GM12872 (cell line): ENCODE data around the gene SLC41A2.
A peak's percentile ranks its signal among the peaks of the same experiment; 100 is the strongest.

Source experiments
- CTCF ChIP-seq: IDR thresholded peaks from 3 replicates; pipeline ENCODE4 v1.5.1; 2011; ENCODE audit warnings: low read depth, mild to moderate bottlenecking, low read length, moderate library complexity; ENCODE audit not compliant: insufficient read depth

The SLC41A2 gene

GRCh38 chr12:104958001-104958804 is at the start of gene SLC41A2:
SLC41A2 (minus strand) TSS chr12:104958290; CDS start chr12:104928527, 29,763 bp downstream.
- peak; percentile 20; the same call in 1 of the 3 replicates for TF ChIP-seq CTCF

GRCh38 chr12:105001476-105001875 is 43.4 kb upstream of the SLC41A2 start:
- TF ChIP-seq CTCF: no peak

GRCh38 chr12:104999347-104999685 is 41.2 kb upstream of the SLC41A2 start:
- TF ChIP-seq CTCF: no peak

- no peak for TF ChIP-seq CTCF
Measured at GRCh38 chr12:104998423-104999346, 40.6 kb upstream of the SLC41A2 start.

- no peak for TF ChIP-seq CTCF
Measured at GRCh38 chr12:104997541-104997940, 39.5 kb upstream of the SLC41A2 start.

- no peak for TF ChIP-seq CTCF
Measured at GRCh38 chr12:104994336-104994735, 36.2 kb upstream of the SLC41A2 start.

- no peak for TF ChIP-seq CTCF
Measured at GRCh38 chr12:104991565-104992128, 33.6 kb upstream of the SLC41A2 start.
